Transverse colon (tissue), 4 donors: ENCODE results near the gene SAA4. TPM values are rescaled to one million over a fixed set of nuclear protein-coding genes. Genes with fewer than 3 reads are reported as not detected.
A peak's percentile ranks its signal among the peaks of the same experiment; 100 is the strongest.

ENCODE experiments used
- DNase-seq: peaks from one replicate; pipeline ENCODE4 v3.0.0-alpha.2; 2019
- H3K27ac ChIP-seq, 4 donors: fragments of 200-600 bp; sonication (generic); 2 replicates each; pipeline ENCODE4 v1.5.1; 2016 to 2018; ENCODE audit warnings: inconsistent platforms in 4 of 4
- H3K27me3 ChIP-seq: fragments of 200-600 bp; sonication (generic); 2 replicates; pipeline ENCODE4 v1.5.1; 2017; ENCODE audit warnings: inconsistent platforms
- H3K36me3 ChIP-seq, 4 donors: fragments of 200-600 bp; sonication (generic); 2 replicates each; pipeline ENCODE4 v1.5.1; 2017 to 2019; ENCODE audit warnings: inconsistent platforms in 4 of 4
- H3K4me1 ChIP-seq, 4 donors: fragments of 200-600 bp; sonication (generic); 2 replicates each; pipeline ENCODE4 v1.5.1; 2017 to 2020; ENCODE audit warnings: inconsistent platforms in 4 of 4
- H3K4me3 ChIP-seq, 4 donors: fragments of 200-600 bp; sonication (generic); 1 replicate in 1 of 4; 2 replicates in 3 of 4; pipeline versions ENCODE4 v1.5.1 to v1.6.1; 2017 to 2019; ENCODE audit warnings: inconsistent platforms in 4 of 4
- H3K9me3 ChIP-seq, 2 donors: fragments of 200-600 bp; sonication (generic); 2 replicates each; pipeline ENCODE4 v1.5.1; 2017 to 2019; ENCODE audit warnings: inconsistent platforms in 2 of 2
- EP300 ChIP-seq: sonication (generic); formaldehyde crosslinking; IDR thresholded peaks from one replicate; pipeline ENCODE4 v1.6.1; 2017; ENCODE audit warnings: antibody characterized with exemption, low read depth
- POLR2A ChIP-seq: fragments of 450-650 bp; IDR thresholded peaks from one replicate; pipeline ENCODE4 v1.6.1; 2016; ENCODE audit warnings: antibody characterized with exemption, mild to moderate bottlenecking, moderate library complexity
- POLR2AphosphoS5 ChIP-seq, 3 donors: sonication (generic); formaldehyde crosslinking; IDR thresholded peaks; one replicate each; pipeline ENCODE4 v1.6.1; 2016; ENCODE audit warnings: antibody characterized with exemption in 3 of 3
- WGBS, 2 donors: methylation state at CpG; one replicate each; pipeline ENCODE4 v1.1.5; 2018; ENCODE audit warnings: low coverage in 1 of 2; 5-methylcytosine and 5-hydroxymethylcytosine counted together
- in situ Hi-C, 4 donors: fragments of 200-750 bp; cut with MboI; loops; one replicate each; pipeline versions ENCODE4 v1.15.0 to v1.15.1; 2017; ENCODE audit warnings: low sequenced_read_pairs in 3 of 4, low pct_ligation_motif_present in 1 of 4, low pct_unique_long_range_greater_than_20kb in 1 of 4
- intact Hi-C: fragments of 100-400 bp; cut with DNase I; formaldehyde crosslinking; loops from one replicate; pipeline ENCODE4 v1.15.1; 2023; ENCODE audit warnings: low total_unique reads
- total RNA-seq, 4 donors: library from RNA; depleted of rRNA; stranded (reverse); fragments of >200 nt; gene quantifications; one replicate each; pipeline ENCODE4 v1.1.0, GENCODE V29; 2016
- TF ChIP-seq, protein P1 (sequence below), 5 experiments: fragments of 200-600 bp in 3 of 5; fragments of 450-650 bp in 2 of 5; sonication (generic) in 3 of 5; IDR thresholded peaks; 1 replicate in 2 of 5; 2 replicates in 3 of 5; pipeline ENCODE4 v1.5.1; 2016 to 2017; ENCODE audit warnings: antibody characterized with exemption in 5 of 5, inconsistent platforms in 3 of 5, mild to moderate bottlenecking in 2 of 5, moderate library complexity in 1 of 5

SAA4 gene
- total RNA-seq, 4 donors from 2014 or later: not detected

DNA sequence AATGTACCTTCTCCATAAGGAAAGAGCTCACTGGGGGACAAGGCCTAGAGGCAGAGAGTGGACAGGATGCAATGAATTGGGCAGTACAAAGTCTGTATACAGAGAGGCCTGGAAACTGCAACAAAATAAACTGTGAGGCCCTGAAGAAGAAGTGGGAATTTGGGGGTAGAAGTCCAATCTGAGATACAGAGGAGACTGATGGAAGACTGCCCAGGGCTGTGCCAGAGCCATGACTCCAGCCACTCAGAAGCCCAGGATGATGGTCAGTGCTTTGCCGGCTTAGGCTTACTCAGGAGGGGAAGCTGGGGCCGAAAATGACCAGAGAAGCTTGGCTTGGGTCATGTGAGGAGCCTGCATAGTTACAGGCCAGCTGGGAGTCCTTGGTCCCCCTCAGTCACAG, 5.7 kb downstream of the SAA4 start:
- no peak for DNase-seq
- TF ChIP-seq POLR2A (no peak), POLR2AphosphoS5 (IDR thresholded peaks at IDR 0.05) (no peak), EP300 (no peak)
- TF ChIP-seq, protein P1, sequence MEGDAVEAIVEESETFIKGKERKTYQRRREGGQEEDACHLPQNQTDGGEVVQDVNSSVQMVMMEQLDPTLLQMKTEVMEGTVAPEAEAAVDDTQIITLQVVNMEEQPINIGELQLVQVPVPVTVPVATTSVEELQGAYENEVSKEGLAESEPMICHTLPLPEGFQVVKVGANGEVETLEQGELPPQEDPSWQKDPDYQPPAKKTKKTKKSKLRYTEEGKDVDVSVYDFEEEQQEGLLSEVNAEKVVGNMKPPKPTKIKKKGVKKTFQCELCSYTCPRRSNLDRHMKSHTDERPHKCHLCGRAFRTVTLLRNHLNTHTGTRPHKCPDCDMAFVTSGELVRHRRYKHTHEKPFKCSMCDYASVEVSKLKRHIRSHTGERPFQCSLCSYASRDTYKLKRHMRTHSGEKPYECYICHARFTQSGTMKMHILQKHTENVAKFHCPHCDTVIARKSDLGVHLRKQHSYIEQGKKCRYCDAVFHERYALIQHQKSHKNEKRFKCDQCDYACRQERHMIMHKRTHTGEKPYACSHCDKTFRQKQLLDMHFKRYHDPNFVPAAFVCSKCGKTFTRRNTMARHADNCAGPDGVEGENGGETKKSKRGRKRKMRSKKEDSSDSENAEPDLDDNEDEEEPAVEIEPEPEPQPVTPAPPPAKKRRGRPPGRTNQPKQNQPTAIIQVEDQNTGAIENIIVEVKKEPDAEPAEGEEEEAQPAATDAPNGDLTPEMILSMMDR (IDR thresholded peaks at IDR 0.05): no peak
- WGBS, 2 donors: 89% methylated on average over 2 of the region's 2 CpGs; no CpG with 5 or more reads in 1 of the 2 donors
- Histone ChIP-seq H3K4me1 (no peaks in the 10 kb centered on the region), H3K27ac (no peak overlapping the region), H3K4me3 (no peak overlapping the region), H3K27me3 (no peaks in the 10 kb centered on the region), H3K36me3 (no peaks in the 10 kb centered on the region), H3K9me3 (no peaks in the 10 kb centered on the region)
- in situ Hi-C loops: no loop called here
- intact Hi-C loops: no loop called here

DNA sequence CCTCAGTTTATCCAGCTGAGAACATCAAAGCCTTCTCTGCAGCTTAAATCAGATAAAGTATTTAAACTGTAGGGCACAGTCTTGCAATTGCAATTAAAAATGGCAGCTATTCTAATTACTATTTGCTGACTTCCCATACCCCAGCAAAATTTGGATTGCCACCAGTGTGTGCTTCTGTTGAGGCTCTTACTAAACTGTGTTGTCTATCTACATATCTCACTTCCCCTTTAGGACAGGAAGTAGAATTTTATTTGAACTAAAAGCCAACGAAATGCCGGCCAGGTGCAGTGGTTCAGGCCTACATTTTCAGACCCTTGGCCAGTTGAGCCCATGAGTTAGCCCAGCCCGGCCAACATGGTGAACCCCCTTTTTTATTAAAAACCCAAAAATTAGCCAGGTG, 7.1 kb downstream of the SAA4 start:
- TF ChIP-seq POLR2AphosphoS5 (IDR thresholded peaks at IDR 0.05) (no peak), EP300 (no peak), POLR2A (no peak)
- TF ChIP-seq, protein P1 (IDR thresholded peaks at IDR 0.05): no peak
- H3K9me3 ChIP-seq: no peaks in the 10 kb centered on the region
- intact Hi-C loops: no loop called here
- in situ Hi-C loops: no loop called here
- peak overlapping the region in 1 of 4 donors; percentile 3 for H3K27ac ChIP-seq
- no peak overlapping the region for H3K4me3 ChIP-seq
- H3K4me1 ChIP-seq: no peaks in the 10 kb centered on the region
- no peaks in the 10 kb centered on the region for H3K36me3 ChIP-seq
- no peak for DNase-seq
- no peaks in the 10 kb centered on the region for H3K27me3 ChIP-seq
- 79% methylated on average over 3 of the region's 3 CpGs; no CpG with 5 or more reads in 1 of the 2 donors for WGBS, 2 donors

DNA sequence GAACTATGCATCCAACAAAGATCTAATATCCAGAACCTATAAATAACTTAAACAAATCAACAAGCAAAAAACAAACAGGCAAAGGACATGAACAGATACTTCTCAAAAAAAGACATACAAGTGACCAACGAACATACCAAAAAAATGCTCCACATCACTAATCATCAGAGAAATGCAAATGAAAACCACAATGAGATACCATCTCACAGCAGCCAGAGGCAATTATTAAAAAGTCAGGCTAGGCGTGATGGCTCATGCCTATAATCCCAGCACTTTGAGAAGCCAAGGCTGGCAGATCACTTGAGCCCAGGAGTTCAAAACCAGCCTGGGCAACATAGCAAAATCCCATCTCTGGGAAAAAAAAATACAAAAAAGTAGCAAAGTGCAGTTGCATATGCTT, 10.7 kb downstream of the SAA4 start:
- Histone ChIP-seq H3K9me3 (no peaks in the 10 kb centered on the region), H3K27me3 (no peaks in the 10 kb centered on the region), H3K27ac (no peak overlapping the region), H3K4me1 (no peaks in the 10 kb centered on the region), H3K4me3 (no peak overlapping the region), H3K36me3 (no peaks in the 10 kb centered on the region)
- in situ Hi-C loops: no loop called here
- intact Hi-C loops: no loop called here
- no peak for DNase-seq
- WGBS, 2 donors: 55 to 73% methylated on average over 2 of the region's 2 CpGs
- TF ChIP-seq POLR2A (no peak), EP300 (no peak), POLR2AphosphoS5 (IDR thresholded peaks at IDR 0.05) (no peak)
- TF ChIP-seq, protein P1 (IDR thresholded peaks at IDR 0.05): no peak

DNA sequence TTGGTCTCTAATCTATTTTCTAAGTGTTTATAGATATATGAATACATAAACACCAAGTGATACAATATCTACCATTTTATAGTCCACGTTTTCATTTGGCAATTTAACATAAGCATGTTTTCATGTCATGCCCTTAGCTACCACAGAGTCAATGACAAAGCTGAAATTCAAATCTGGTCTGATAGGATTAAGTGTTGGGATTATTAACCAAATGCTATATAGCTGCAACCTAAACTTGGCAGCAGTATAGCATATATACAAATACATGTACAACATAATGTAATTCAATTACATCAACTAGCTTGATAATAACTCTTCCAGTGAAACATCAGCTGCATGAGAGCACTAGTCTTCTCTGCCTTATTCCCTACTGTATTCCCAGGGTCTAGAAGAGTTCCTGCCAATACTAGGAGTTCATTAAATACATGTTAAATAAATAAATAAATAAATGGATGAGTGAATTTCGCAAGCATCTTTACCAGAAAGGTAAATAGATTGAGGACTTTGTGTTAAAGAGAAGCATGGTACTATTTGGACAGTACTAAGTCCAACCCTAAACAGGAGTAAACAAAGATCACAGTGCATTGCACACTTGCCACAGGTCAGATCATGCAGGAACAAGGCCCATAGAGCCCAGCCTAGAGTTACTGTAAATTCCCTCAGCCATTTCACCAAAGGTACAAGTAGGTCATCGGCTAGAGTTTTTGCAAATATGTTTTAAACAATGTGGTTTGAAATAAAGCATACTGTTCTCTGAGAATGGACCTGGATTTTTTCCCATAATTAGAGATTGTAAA, 12.8 kb downstream of the SAA4 start:
- WGBS, 2 donors: 32 to 62% methylated on average over 3 of the region's 3 CpGs
- Histone ChIP-seq H3K4me3 (no peak overlapping the region), H3K4me1 (no peaks in the 10 kb centered on the region), H3K9me3 (no peaks in the 10 kb centered on the region), H3K36me3 (no peaks in the 10 kb centered on the region), H3K27me3 (no peaks in the 10 kb centered on the region), H3K27ac (no peak overlapping the region)
- in situ Hi-C loops (no loop called here), intact Hi-C loops (no loop called here)
- DNase-seq: no peak
- TF ChIP-seq EP300 (no peak), POLR2AphosphoS5 (IDR thresholded peaks at IDR 0.05) (no peak), POLR2A (no peak)
- TF ChIP-seq, protein P1 (IDR thresholded peaks at IDR 0.05): no peak
